Loucy (cell line): Measurements from ENCODE around the gene STARD13.

Source experiments
- H2AFZ ChIP-seq: fragments of 200-600 bp; sonication (generic); 2 replicates; pipeline ENCODE4 v1.6.0; 2016; ENCODE audit warnings: antibody characterized with exemption, mild to moderate bottlenecking, low read length, moderate library complexity
- H3F3A ChIP-seq: fragments of 200-600 bp; 2 replicates; pipeline ENCODE4 v1.6.0; 2016; ENCODE audit warnings: antibody characterized with exemption, low read depth, mild to moderate bottlenecking
- H3K27me3 ChIP-seq: fragments of 200-600 bp; sonication (generic); 2 replicates; pipeline ENCODE4 v1.6.1; 2014; ENCODE audit warnings: low read length, mild to moderate bottlenecking; ENCODE audit not compliant: insufficient read depth, poor library complexity, severe bottlenecking
- H3K36me3 ChIP-seq: fragments of 200-600 bp; sonication (generic); 2 replicates; pipeline ENCODE4 v1.6.1; 2016; ENCODE audit warnings: low read length; ENCODE audit not compliant: insufficient read depth
- H3K4me1 ChIP-seq: fragments of 200-600 bp; sonication (generic); 2 replicates; pipeline ENCODE4 v1.5.1; 2014; ENCODE audit warnings: low read length, mild to moderate bottlenecking; ENCODE audit not compliant: insufficient read depth, poor library complexity, severe bottlenecking
- H3K4me2 ChIP-seq: fragments of 200-600 bp; sonication (generic); 2 replicates; pipeline ENCODE4 v1.6.0; 2014; ENCODE audit warnings: antibody characterized with exemption, low read length, low read depth, mild to moderate bottlenecking; ENCODE audit not compliant: poor library complexity, severe bottlenecking
- H3K4me3 ChIP-seq: fragments of 200-600 bp; sonication (generic); 2 replicates; pipeline ENCODE4 v1.5.1; 2014; ENCODE audit warnings: low read length, mild to moderate bottlenecking, mixed read lengths; ENCODE audit not compliant: poor library complexity, severe bottlenecking
- H3K79me2 ChIP-seq: fragments of 200-600 bp; sonication (generic); 2 replicates; pipeline ENCODE4 v1.6.1; 2014; ENCODE audit warnings: low read length; ENCODE audit not compliant: insufficient read depth
- H3K9ac ChIP-seq: fragments of 200-600 bp; sonication (generic); 2 replicates; pipeline ENCODE4 v1.6.0; 2014; ENCODE audit warnings: mild to moderate bottlenecking, low read depth, low read length, moderate library complexity; ENCODE audit not compliant: poor library complexity, severe bottlenecking
- H3K9me2 ChIP-seq: fragments of 200-600 bp; sonication (generic); replicated peaks from 2 replicates; pipeline ENCODE4 v1.6.1; 2016; ENCODE audit warnings: low read depth, low read length, mixed read lengths
- H3K9me3 ChIP-seq: fragments of 200-600 bp; sonication (generic); 2 replicates; pipeline ENCODE4 v1.6.1; 2014; ENCODE audit warnings: mild to moderate bottlenecking, antibody characterized with exemption, low read length, low read depth; ENCODE audit not compliant: insufficient read depth
- H4K20me1 ChIP-seq: fragments of 200-600 bp; sonication (generic); 2 replicates; pipeline ENCODE4 v1.6.0; 2014; ENCODE audit warnings: antibody characterized with exemption, low read length, mild to moderate bottlenecking; ENCODE audit not compliant: insufficient read depth, poor library complexity, severe bottlenecking
- CTCF ChIP-seq: fragments of 200-600 bp; sonication (generic); conservative IDR thresholded peaks from 2 replicates; pipeline ENCODE4 v1.5.1; 2014; ENCODE audit warnings: mild to moderate bottlenecking, antibody characterized with exemption, low read length
- EZH2phosphoT487 ChIP-seq: fragments of 200-600 bp; IDR thresholded peaks from 2 replicates; pipeline ENCODE4 v1.6.1; 2018; ENCODE audit warnings: antibody characterized with exemption, mild to moderate bottlenecking, moderate library complexity, borderline replicate concordance

Gene STARD13

GRCh38 chr13:33212396-33212795, 73.2 kb downstream of the STARD13 start:
- Histone ChIP-seq H3K9me3 (no peaks in the 10 kb centered on the region), H2AFZ (no peak overlapping the region), H3K4me1 (no peaks in the 10 kb centered on the region), H3K4me3 (no peak overlapping the region), H3F3A (no peaks in the 10 kb centered on the region), H3K79me2 (no peaks in the 10 kb centered on the region), H4K20me1 (no peaks in the 10 kb centered on the region), H3K36me3 (no peaks in the 10 kb centered on the region), H3K4me2 (no peak overlapping the region), H3K9me2 (no peaks in the 10 kb centered on the region), H3K27me3 (no peaks in the 10 kb centered on the region), H3K9ac (no peak overlapping the region)
- TF ChIP-seq CTCF: no peak
- no peak for TF ChIP-seq EZH2phosphoT487

GRCh38 chr13:33210090-33210489, 75.5 kb downstream of the STARD13 start:
- TF ChIP-seq EZH2phosphoT487 (no peak), CTCF (no peak)
- Histone ChIP-seq H3K9me3 (no peaks in the 10 kb centered on the region), H2AFZ (no peak overlapping the region), H3K9me2 (no peaks in the 10 kb centered on the region), H3K36me3 (no peaks in the 10 kb centered on the region), H3F3A (no peaks in the 10 kb centered on the region), H3K4me2 (no peak overlapping the region), H4K20me1 (no peaks in the 10 kb centered on the region), H3K9ac (no peak overlapping the region), H3K4me3 (no peak overlapping the region), H3K27me3 (no peaks in the 10 kb centered on the region), H3K79me2 (no peaks in the 10 kb centered on the region), H3K4me1 (peaks cover 3% of the 10 kb centered on the region)

- Histone ChIP-seq H3K9me2 (no peaks in the 10 kb centered on the region), H4K20me1 (no peaks in the 10 kb centered on the region), H3F3A (no peaks in the 10 kb centered on the region), H3K27me3 (no peaks in the 10 kb centered on the region), H3K9me3 (no peaks in the 10 kb centered on the region), H3K36me3 (no peaks in the 10 kb centered on the region), H3K79me2 (no peaks in the 10 kb centered on the region), H3K4me3 (no peak overlapping the region), H2AFZ (no peak overlapping the region), H3K9ac (no peak overlapping the region), H3K4me1 (peaks cover 14% of the 10 kb centered on the region), H3K4me2 (no peak overlapping the region)
- no peak for TF ChIP-seq EZH2phosphoT487
- no peak for TF ChIP-seq CTCF
Measured at GRCh38 chr13:33208290-33209220, 77.0 kb downstream of the STARD13 start.
